DND-41 (cell line): ENCODE results near the gene H6PD.

Experiments
- ATAC-seq: fragments of 200-7000 bp; cut with Tn5 transposase; 3 replicates; pipeline ENCODE4 v1.9.1; 2021; ENCODE audit warnings: low read depth; ENCODE audit not compliant: insufficient read depth
- DNase-seq: peaks from one replicate; pipeline ENCODE4 v3.0.0-alpha.2; 2020
- H2AFZ ChIP-seq: 2 replicates; pipeline ENCODE4 v1.6.0; 2012; ENCODE audit warnings: low read depth, low read length
- H3K27ac ChIP-seq: 2 replicates; pipeline ENCODE4 v1.5.1; 2012; ENCODE audit warnings: low read length, inconsistent platforms
- H3K27me3 ChIP-seq: fragments of 200-600 bp; sonication (generic); 2 replicates; pipeline ENCODE4 v1.6.0; 2012; ENCODE audit warnings: low read length, mild to moderate bottlenecking, inconsistent platforms; ENCODE audit not compliant: insufficient read depth, poor library complexity
- H3K36me3 ChIP-seq: 2 replicates; pipeline ENCODE4 v1.5.1; 2012; ENCODE audit warnings: low read length, inconsistent platforms; ENCODE audit not compliant: insufficient read depth
- H3K4me1 ChIP-seq: 2 replicates; pipeline ENCODE4 v1.5.1; 2012; ENCODE audit warnings: mild to moderate bottlenecking, low read length; ENCODE audit not compliant: insufficient read depth
- H3K4me2 ChIP-seq: 2 replicates; pipeline ENCODE4 v1.6.0; 2012; ENCODE audit warnings: mild to moderate bottlenecking, moderate library complexity, low read length, inconsistent platforms; ENCODE audit not compliant: insufficient read depth
- H3K4me3 ChIP-seq, 2 experiments: fragments of 200-600 bp in 1 of 2; shearing (Covaris generic) in 1 of 2; 2 replicates each; pipeline ENCODE4 v1.5.1; 2012 to 2016; ENCODE audit warnings: inconsistent platforms in 2 of 2, low read length in 2 of 2, mild to moderate bottlenecking in 2 of 2, low read depth in 1 of 2, moderate library complexity in 1 of 2
- H3K79me2 ChIP-seq: 2 replicates; pipeline ENCODE4 v1.6.0; 2012; ENCODE audit warnings: low read length, inconsistent platforms; ENCODE audit not compliant: insufficient read depth
- H3K9ac ChIP-seq: 2 replicates; pipeline ENCODE4 v1.6.0; 2012; ENCODE audit warnings: low read depth, mild to moderate bottlenecking, inconsistent platforms, low read length, moderate library complexity
- H3K9me3 ChIP-seq: 2 replicates; pipeline ENCODE4 v1.5.1; 2012; ENCODE audit warnings: low read length, moderate library complexity, mild to moderate bottlenecking, inconsistent platforms; ENCODE audit not compliant: insufficient read depth, severe bottlenecking
- H4K20me1 ChIP-seq: 2 replicates; pipeline ENCODE4 v1.6.0; 2012; ENCODE audit warnings: low read length; ENCODE audit not compliant: insufficient read depth
- CTCF ChIP-seq: IDR thresholded peaks from 2 replicates; pipeline ENCODE4 v1.5.1; 2012; ENCODE audit warnings: borderline replicate concordance, low read length, moderate library complexity, mild to moderate bottlenecking; ENCODE audit not compliant: poor library complexity, severe bottlenecking; ENCODE audit errors: extremely low read depth
- EZH2 ChIP-seq: IDR thresholded peaks from 3 replicates; pipeline ENCODE4 v1.6.1; 2012; ENCODE audit warnings: borderline replicate concordance, low read depth, mild to moderate bottlenecking, moderate library complexity, low read length, inconsistent platforms; ENCODE audit not compliant: severe bottlenecking

Gene H6PD

GRCh38 chr1:9309991-9310390 lies 75.4 kb downstream of the H6PD start:
- Histone ChIP-seq H3K4me3 (no peak overlapping the region), H3K27me3 (no peaks in the 10 kb centered on the region), H2AFZ (no peak overlapping the region), H3K36me3 (peaks cover 26% of the 10 kb centered on the region; the same call in 1 of the 2 replicates), H3K9ac (no peak overlapping the region), H3K27ac (peak overlapping the region; percentile 37; the same call in 1 of the 2 replicates), H3K79me2 (peaks cover 100% of the 10 kb centered on the region), H4K20me1 (peaks cover 98% of the 10 kb centered on the region), H3K4me2 (no peak overlapping the region), H3K9me3 (no peaks in the 10 kb centered on the region), H3K4me1 (peaks cover 17% of the 10 kb centered on the region)
- DNase-seq: peak; percentile 54
- peak; percentile 71 for ATAC-seq
- TF ChIP-seq CTCF (no peak), EZH2 (no peak)

- Histone ChIP-seq H3K4me1 (peaks cover 17% of the 10 kb centered on the region), H3K79me2 (peaks cover 100% of the 10 kb centered on the region), H3K4me3 (no peak overlapping the region), H3K36me3 (peaks cover 31% of the 10 kb centered on the region), H4K20me1 (peaks cover 98% of the 10 kb centered on the region), H3K27ac (no peak overlapping the region), H2AFZ (no peak overlapping the region), H3K4me2 (no peak overlapping the region), H3K9me3 (no peaks in the 10 kb centered on the region), H3K9ac (no peak overlapping the region), H3K27me3 (no peaks in the 10 kb centered on the region)
- no peak for TF ChIP-seq EZH2
- no peak for TF ChIP-seq CTCF
- DNase-seq: no peak
- ATAC-seq: no peak
These were observed 76.5 kb downstream of the H6PD start for GRCh38 chr1:9311029-9311428.

GRCh38 chr1:9311479-9311878 lies 76.9 kb downstream of the H6PD start:
- no peak overlapping the region for H3K4me3 ChIP-seq
- peaks cover 36% of the 10 kb centered on the region for H3K36me3 ChIP-seq
- H4K20me1 ChIP-seq: peaks cover 98% of the 10 kb centered on the region
- ATAC-seq (no peak), DNase-seq (no peak)
- TF ChIP-seq EZH2 (no peak), CTCF (no peak)
- H3K4me2 ChIP-seq: no peak overlapping the region
- no peak overlapping the region for H2AFZ ChIP-seq
- H3K9ac ChIP-seq: no peak overlapping the region
- peaks cover 17% of the 10 kb centered on the region for H3K4me1 ChIP-seq
- no peaks in the 10 kb centered on the region for H3K27me3 ChIP-seq
- no peak overlapping the region for H3K27ac ChIP-seq
- H3K79me2 ChIP-seq: peaks cover 100% of the 10 kb centered on the region
- H3K9me3 ChIP-seq: no peaks in the 10 kb centered on the region
